ENCODE data around the gene CD1C. TPM values are rescaled to one million over a fixed set of nuclear protein-coding genes. Genes with fewer than 3 reads are reported as not detected.

Gene CD1C
- total and polyA plus RNA-seq, 2 donors (not counting 3 experiments of a cell fraction or from before 2014, with no cell fraction given) = not detected

GRCh38 chr1:158246650-158247049 is 43.1 kb upstream of the CD1C start:
- H3K79me2 ChIP-seq (ENCODE audit: control insufficient read depth, insufficient read depth, low read length) = no peaks in the 10 kb centered on the region
- no peak overlapping the region for H3K9ac ChIP-seq (replicated peaks; ENCODE audit: extremely low read depth, insufficient read depth, low read length)
- no peaks in the 10 kb centered on the region for H3K36me3 ChIP-seq (ENCODE audit: control insufficient read depth in 2 of 2, extremely low read depth in 1 of 2, insufficient read depth in 2 of 2, low read length in 2 of 2)
- no peaks in the 10 kb centered on the region for H3K27me3 ChIP-seq (ENCODE audit: control insufficient read depth in 2 of 2, insufficient read depth in 2 of 2, low read length in 2 of 2)
- no peak for FAIRE-seq
- no peak overlapping the region for H3K27ac ChIP-seq (ENCODE audit: insufficient read depth, low read depth, low read length)
- no peak overlapping the region for H2AFZ ChIP-seq (ENCODE audit: low read depth, low read length)
- no peak overlapping the region for H3K4me2 ChIP-seq (ENCODE audit: insufficient read depth, low read length)
- POLR2A ChIA-PET = no interaction called here
- CTCF ChIA-PET = interaction anchor here (1.7 kb wide), 1 partner anchor 44 kb away, joined by 4 read pairs; no protein-coding TSS in a partner anchor
- H3K9me3 ChIP-seq (replicated peaks; ENCODE audit: control insufficient read depth, insufficient read depth, low read length) = no peaks in the 10 kb centered on the region
- H3K4me3 ChIP-seq (replicated peaks in 1 of 3; ENCODE audit: insufficient read depth in 1 of 3, low read depth in 1 of 3, low read length in 3 of 3) = no peak overlapping the region
- dilution Hi-C loops (cut with MboI; ENCODE audit: extremely low pct_ligation_motif_present, low sequenced_read_pairs) = no loop called here
- H3K4me1 ChIP-seq (ENCODE audit: control insufficient read depth, extremely low read depth, insufficient read depth, low read length) = no peaks in the 10 kb centered on the region
- TF ChIP-seq MAX (IDR thresholded peaks at IDR 0.05; ENCODE audit: insufficient read depth, insufficient read length) (no peak), EZH2 (IDR thresholded peaks at IDR 0.05; ENCODE audit: borderline replicate concordance, low read depth, low read length, severe bottlenecking) (no peak), JUN (IDR thresholded peaks at IDR 0.05; ENCODE audit: borderline replicate concordance, insufficient read depth, insufficient read length, low read depth) (no peak), CTCF (IDR thresholded peaks at IDR 0.05; ENCODE audit: extremely low read depth in 1 of 2, insufficient read depth in 1 of 2, low read depth in 1 of 2, low read length in 2 of 2) (no peak), POLR2A (IDR thresholded peaks at IDR 0.05; ENCODE audit: low read depth, low read length) (no peak), POLR2AphosphoS5 (IDR thresholded peaks at IDR 0.05; ENCODE audit: insufficient read depth, low read depth, low read length) (no peak), FOS (IDR thresholded peaks at IDR 0.05; ENCODE audit: borderline replicate concordance, insufficient read depth, low read length) (no peak), GATA2 (IDR thresholded peaks at IDR 0.05; ENCODE audit: insufficient read depth, insufficient read length, low read depth, low read length) (no peak), MYC (IDR thresholded peaks at IDR 0.05; ENCODE audit: low read depth, low read length) (no peak)
- BruUV-seq (replicated peaks) = no TSS peak
- DNase-seq (ENCODE audit: low read depth, low spot score) = no peak
- H3K9me1 ChIP-seq (replicated peaks; ENCODE audit: control insufficient read depth, extremely low read depth, insufficient read depth, low read length) = no peaks in the 10 kb centered on the region
- no peaks in the 10 kb centered on the region for H4K20me1 ChIP-seq (replicated peaks; ENCODE audit: control insufficient read depth, extremely low read depth, insufficient read depth, low read length)
- intact Hi-C loops (cut with micrococcal nuclease) = no loop called here
